H54 (cell line): Measurements from ENCODE around the gene KIAA1614.

Experiments
- DNase-seq: peaks from one replicate; pipeline ENCODE4 v3.0.0; 2011; ENCODE audit warnings: low spot score, mixed read lengths; ENCODE audit not compliant: insufficient read length
- FAIRE-seq: peaks from 3 replicates; lab custom pipeline; 2011; peaks lifted over from hg19 to GRCh38; lab: Jason Lieb, UNC
- POLR2A ChIP-seq: IDR thresholded peaks from 2 replicates; pipeline ENCODE4 v1.6.1; 2011; ENCODE audit warnings: low read depth, mild to moderate bottlenecking, low read length

KIAA1614 gene

DNA sequence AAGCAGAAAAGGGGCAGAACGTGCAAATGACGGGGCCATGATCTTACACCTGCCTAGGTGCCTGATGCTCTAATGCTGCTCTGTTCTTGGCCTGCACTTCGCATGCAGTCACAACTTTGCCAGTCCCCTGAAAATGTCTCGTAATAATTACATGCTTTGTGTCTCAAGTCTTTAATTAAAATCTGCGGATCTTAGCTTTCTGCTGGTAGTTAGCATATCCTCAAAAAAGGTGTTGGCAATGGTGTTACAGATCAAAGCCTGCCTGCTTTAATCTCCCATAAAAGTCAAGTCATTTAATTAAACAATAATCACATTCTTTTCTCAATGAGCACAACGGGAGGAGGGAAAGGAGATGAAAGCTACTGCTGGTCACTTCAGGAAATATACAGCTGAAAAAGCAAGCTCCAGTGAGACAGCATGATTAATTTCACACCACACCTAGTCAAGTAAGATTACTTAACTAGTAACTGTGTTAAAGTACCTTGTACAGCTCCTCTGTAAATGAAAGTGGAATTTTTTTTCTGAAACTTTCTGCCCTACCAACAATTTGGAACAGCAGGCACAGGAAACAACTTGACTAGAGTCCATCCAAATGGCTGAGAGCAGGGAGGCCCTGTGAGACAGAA, 64.1 kb downstream of the KIAA1614 start:
- FAIRE-seq (no peak), DNase-seq (no peak)
- TF ChIP-seq POLR2A: no peak

DNA sequence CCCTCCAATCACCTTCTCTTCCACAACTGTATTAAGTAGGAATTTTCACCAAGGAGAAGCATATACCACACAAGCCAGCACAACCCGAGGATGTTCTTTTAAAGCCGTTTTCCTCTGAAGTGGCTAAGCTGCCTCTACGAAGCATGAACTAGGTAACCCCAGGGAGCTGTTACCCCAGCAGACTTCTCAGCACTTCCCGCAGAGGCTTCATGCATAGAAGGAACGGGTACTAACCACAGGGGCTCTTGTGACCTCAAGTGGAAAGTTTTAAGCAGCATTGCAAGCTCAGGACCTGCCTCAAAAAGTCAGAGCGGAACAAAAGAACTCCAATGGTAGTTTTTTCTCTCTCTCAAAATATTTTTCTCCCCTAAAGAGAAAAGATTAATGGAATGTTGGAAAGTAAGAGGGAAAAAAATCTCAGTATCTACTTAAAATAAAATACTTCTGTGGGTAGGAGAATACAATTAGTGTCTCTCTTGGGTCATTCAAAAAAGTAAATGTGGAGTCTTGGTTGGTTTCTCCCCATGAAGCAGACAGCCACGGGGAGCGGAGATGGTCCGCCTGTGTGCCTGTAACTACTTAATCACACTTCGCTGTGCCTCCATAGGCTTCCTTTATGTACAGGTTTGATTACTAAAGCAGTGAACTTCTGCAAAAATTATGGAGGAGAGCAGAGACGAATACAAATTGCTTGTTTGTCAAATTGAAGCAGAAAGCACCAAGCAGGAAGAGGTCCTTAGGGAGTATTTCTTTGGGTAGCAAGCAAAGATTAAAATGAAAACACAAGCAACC, 69.1 kb downstream of the KIAA1614 start:
- TF ChIP-seq POLR2A: no peak
- DNase-seq (no peak), FAIRE-seq (no peak)

DNA sequence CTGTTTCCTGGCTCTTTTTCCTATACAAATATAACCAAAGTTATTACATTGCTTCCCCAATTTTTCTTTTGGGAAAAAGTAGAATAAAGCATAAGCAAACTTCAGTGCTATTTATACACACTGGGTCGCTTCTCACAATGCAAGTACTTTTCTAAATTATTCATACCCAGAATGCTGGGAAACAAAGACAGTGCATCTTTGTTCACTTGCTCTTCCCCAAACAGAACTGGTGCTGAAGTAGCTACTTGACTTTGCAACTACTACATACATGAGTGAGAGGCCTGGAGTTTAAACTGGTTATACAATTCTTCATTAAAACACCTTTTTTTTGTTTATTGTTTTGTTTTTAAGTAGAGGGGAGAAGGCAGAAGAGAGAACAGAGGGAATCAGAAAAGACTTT, 69.7 kb downstream of the KIAA1614 start:
- no peak for TF ChIP-seq POLR2A
- no peak for DNase-seq
- no peak for FAIRE-seq

DNA sequence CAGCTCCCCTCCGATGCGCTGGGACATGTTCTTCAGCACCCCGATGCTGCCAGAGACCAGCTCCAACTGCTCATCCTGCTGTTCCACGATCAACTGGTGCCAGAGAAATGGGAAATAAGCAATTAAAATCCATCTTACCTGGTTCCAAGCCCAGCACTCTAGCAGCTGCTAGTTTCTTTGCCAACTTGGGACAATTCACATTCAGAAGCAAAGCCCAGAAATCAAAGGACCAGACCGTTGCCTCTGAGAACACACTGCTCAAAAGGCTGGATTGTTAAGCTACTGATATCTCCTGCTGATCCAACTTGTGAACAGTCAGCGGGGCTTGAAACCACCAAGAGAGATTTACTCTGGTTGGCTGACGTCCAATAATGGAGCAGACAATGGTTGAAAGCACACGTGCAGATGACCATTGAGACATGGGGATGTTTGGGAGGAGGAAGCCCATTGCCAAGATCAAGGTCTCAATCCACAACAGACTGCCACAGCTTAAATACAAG, 75.6 kb downstream of the KIAA1614 start:
- no peak for DNase-seq
- no peak for FAIRE-seq
- no peak for TF ChIP-seq POLR2A

DNA sequence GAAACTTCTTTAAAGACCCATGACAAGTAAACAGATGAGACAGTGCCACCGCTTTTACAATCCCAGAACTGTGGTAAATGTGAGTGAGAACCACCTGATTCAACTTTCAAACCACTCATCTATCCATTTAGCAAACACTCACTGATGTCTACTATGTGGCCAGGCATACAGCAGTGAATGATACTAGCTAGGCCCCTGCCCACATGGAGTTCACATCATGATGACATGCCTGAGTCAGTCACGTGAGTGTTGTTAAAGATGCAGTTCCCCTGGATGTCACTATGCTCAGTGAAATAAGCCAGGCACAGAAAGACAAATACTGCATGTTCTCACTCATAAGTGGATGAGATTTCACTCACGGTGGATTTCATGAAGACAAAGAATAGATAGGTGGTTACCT, 81.6 kb downstream of the KIAA1614 start:
- DNase-seq (no peak), FAIRE-seq (no peak)
- TF ChIP-seq POLR2A: no peak

DNA sequence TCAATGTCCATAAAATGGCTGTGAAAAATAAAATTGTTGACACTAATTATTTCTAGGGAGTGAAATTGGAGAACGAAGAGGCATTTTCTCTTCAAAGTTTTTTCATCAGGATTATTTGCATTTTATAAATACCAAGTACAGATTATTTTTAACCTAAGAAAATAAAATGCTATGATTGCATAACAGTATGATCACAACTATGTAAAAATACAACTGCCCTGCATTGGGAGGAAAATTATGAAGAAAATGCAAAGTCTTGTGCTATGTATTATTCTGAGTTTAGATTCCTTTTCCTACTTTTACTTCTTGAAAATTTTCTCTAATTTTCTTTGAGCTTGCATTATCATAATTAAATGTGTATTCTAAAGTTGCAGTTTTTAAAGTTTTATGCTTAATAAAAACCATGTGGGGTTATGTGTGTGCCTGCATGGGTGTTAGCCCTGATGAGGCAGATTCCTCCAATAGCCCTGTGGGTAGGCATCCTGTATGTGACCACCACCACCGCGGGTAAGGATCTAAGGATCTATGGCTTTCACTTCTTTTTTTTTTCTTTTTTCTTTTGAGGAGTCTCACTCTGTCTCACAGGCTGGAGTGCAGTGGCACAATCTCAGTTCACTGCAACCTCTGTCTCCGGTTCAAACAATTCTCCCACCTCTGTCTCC, 85.3 kb downstream of the KIAA1614 start:
- TF ChIP-seq POLR2A: no peak
- DNase-seq (no peak), FAIRE-seq (no peak)
